RWPE2 (cell line): Measurements from ENCODE around the gene B4GALT7.

Experiments used
- ATAC-seq: fragments of 200-7000 bp; cut with Tn5 transposase; 3 replicates; pipeline ENCODE4 v1.9.1; 2021; ENCODE audit warnings: low read depth
- DNase-seq: peaks from one replicate; pipeline ENCODE4 v3.0.0-alpha.2; 2020; ENCODE audit warnings: low spot score
- H3K27ac ChIP-seq: fragments of 450-650 bp; 2 replicates; pipeline ENCODE4 v1.5.1; 2017; ENCODE audit warnings: mild to moderate bottlenecking; ENCODE audit not compliant: poor library complexity, severe bottlenecking
- H3K27me3 ChIP-seq: fragments of 250-450 bp; sonication (Bioruptor Pico); 2 replicates; pipeline ENCODE4 v1.5.1; 2021; ENCODE audit warnings: mild to moderate bottlenecking, moderate library complexity; ENCODE audit not compliant: insufficient read depth, poor library complexity, severe bottlenecking
- H3K36me3 ChIP-seq: fragments of 250-450 bp; sonication (Bioruptor Pico); 2 replicates; pipeline ENCODE4 v1.5.1; 2020; ENCODE audit warnings: low read depth, mild to moderate bottlenecking, moderate library complexity
- H3K4me1 ChIP-seq: fragments of 250-450 bp; sonication (Bioruptor Pico); 2 replicates; pipeline ENCODE4 v1.5.1; 2021; ENCODE audit warnings: mild to moderate bottlenecking, moderate library complexity; ENCODE audit not compliant: insufficient read depth, poor library complexity, severe bottlenecking
- H3K4me3 ChIP-seq: fragments of 250-450 bp; sonication (Bioruptor Pico); 2 replicates; pipeline ENCODE4 v1.5.1; 2021; ENCODE audit warnings: mild to moderate bottlenecking, moderate library complexity; ENCODE audit not compliant: severe bottlenecking
- H3K9me3 ChIP-seq: fragments of 250-450 bp; sonication (Bioruptor Pico); 2 replicates; pipeline ENCODE4 v1.5.1; 2021; ENCODE audit warnings: mild to moderate bottlenecking, moderate library complexity; ENCODE audit not compliant: severe bottlenecking
- CTCF ChIP-seq: fragments of 450-650 bp; IDR thresholded peaks from one replicate; pipeline ENCODE4 v1.5.1; 2017; ENCODE audit warnings: mild to moderate bottlenecking, moderate library complexity; ENCODE audit not compliant: poor library complexity, severe bottlenecking

Gene B4GALT7

GRCh38 chr5:177600508-177601018 lies 631 bp downstream of the B4GALT7 start:
- Histone ChIP-seq H3K36me3 (peaks cover 8% of the 10 kb centered on the region), H3K4me1 (no peaks in the 10 kb centered on the region), H3K27ac (peak overlapping the region; percentile 46), H3K4me3 (peak overlapping the region; percentile 95), H3K27me3 (no peaks in the 10 kb centered on the region), H3K9me3 (no peaks in the 10 kb centered on the region)
- DNase-seq, result peak; percentile 24
- peak; percentile 22; the same call in 2 of the 3 replicates for ATAC-seq
- TF ChIP-seq CTCF, result no peak

- H3K36me3 ChIP-seq, result peaks cover 2% of the 10 kb centered on the region
- H3K9me3 ChIP-seq, result no peaks in the 10 kb centered on the region
- no peaks in the 10 kb centered on the region for H3K27me3 ChIP-seq
- H3K27ac ChIP-seq, result peak overlapping the region; percentile 46
- no peaks in the 10 kb centered on the region for H3K4me1 ChIP-seq
- ATAC-seq (no peak), DNase-seq (peak; percentile 32)
- H3K4me3 ChIP-seq, result peak overlapping the region; percentile 95
- no peak for TF ChIP-seq CTCF
These were observed 1.2 kb downstream of the B4GALT7 start for GRCh38 chr5:177601126-177601525.

DNA sequence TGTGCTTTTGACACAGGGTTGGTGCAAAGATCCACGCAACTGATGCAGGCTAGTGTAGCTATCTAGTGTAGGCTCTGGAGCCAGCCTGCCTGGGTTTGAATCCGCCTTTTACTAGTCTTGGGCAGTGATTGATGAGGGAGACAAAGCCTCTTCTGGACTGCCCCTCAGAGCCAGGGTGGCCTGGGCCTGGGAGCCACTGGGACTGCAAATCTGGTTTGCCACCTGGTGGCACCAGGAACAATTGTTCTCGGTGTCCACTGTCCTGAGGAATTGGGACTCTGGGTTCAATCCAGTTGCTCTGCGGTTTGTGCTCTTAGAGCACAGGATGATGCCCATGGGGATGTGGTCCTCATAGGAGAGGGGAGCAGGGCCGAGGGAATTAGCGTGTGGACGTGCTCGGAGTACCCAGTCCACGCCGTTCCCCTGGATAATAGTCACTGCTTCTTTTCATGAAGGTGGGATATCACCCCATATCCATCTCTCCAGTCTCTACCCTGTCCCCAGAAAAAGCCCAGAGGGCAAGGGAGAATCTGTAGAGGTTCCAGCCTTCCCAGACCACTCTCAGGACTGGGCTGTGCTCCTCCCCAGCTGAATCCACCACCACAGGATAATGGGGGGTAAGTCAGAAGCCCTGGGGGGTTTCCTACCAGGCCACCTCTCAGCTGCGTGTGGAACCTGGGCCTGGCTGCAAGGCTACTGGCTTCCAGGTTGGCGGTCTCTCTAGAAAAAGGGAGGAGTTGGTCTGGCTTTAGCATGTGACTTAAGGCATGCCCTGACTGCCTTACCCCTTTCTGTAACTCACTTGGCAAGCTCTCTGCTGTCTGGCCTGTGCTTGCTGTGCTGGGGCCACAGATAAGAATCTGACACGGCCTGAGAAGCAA lies 1.9 kb downstream of the B4GALT7 start:
- Histone ChIP-seq H3K27ac (no peak overlapping the region), H3K4me3 (no peak overlapping the region), H3K9me3 (no peaks in the 10 kb centered on the region), H3K27me3 (no peaks in the 10 kb centered on the region), H3K4me1 (no peaks in the 10 kb centered on the region), H3K36me3 (no peaks in the 10 kb centered on the region)
- ATAC-seq (no peak), DNase-seq (peak; percentile 56)
- peak; percentile 24 for TF ChIP-seq CTCF

DNA sequence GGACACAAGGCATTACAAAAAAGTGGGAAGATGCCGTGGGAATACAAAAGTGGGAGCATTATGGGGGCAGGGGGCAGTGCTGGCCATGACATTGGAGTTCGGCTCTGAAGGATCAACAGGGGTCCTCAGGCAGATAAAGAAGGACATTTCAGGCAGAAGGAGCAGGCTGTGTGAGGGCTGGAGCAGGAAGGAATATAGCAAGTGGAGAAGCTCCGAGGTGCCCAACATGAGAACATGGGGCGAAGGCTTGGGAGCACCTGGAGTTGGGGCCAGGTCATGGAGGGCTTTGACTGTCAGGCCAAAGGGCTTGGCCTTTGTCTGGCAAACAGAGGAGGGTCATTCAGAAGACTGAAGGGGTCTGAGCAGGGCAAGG lies 2.5 kb downstream of the B4GALT7 start:
- no peaks in the 10 kb centered on the region for H3K9me3 ChIP-seq
- ATAC-seq, result no peak
- peak; percentile 50 for DNase-seq
- H3K4me3 ChIP-seq, result no peak overlapping the region
- no peaks in the 10 kb centered on the region for H3K4me1 ChIP-seq
- H3K36me3 ChIP-seq, result no peaks in the 10 kb centered on the region
- no peak for TF ChIP-seq CTCF
- no peaks in the 10 kb centered on the region for H3K27me3 ChIP-seq
- H3K27ac ChIP-seq, result no peak overlapping the region

DNA sequence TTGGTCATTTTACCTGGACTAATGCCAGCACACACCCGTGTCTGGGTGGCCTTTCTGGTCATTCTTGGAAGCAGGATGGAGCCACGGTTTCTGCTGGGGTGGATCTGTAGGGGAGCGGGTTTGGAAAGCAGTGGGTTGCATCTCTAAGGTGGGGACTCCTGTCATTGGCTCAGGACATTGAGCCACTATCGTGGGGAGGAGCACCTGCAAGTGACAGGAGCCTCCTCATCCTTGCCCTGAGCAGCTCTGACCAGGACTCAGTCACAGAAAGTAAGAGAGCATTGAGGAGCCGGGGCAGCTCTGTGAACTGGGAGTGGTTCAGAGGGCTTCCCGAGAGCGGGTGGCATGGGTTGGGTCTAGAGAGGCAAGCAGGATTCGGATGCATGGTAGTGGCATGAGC lies 3.7 kb downstream of the B4GALT7 start:
- ATAC-seq (no peak), DNase-seq (peak; percentile 55)
- H3K9me3 ChIP-seq, result no peaks in the 10 kb centered on the region
- H3K4me1 ChIP-seq, result no peaks in the 10 kb centered on the region
- no peaks in the 10 kb centered on the region for H3K36me3 ChIP-seq
- no peak overlapping the region for H3K4me3 ChIP-seq
- H3K27me3 ChIP-seq, result no peaks in the 10 kb centered on the region
- TF ChIP-seq CTCF, result no peak
- H3K27ac ChIP-seq, result no peak overlapping the region
